AG20443 (cell line): Measurements from ENCODE around the gene STK40.

ENCODE experiments used
- DNase-seq: peaks from one replicate; pipeline ENCODE4 v3.0.0; 2012; ENCODE audit warnings: low spot score, mixed read lengths

The STK40 gene, protein sequence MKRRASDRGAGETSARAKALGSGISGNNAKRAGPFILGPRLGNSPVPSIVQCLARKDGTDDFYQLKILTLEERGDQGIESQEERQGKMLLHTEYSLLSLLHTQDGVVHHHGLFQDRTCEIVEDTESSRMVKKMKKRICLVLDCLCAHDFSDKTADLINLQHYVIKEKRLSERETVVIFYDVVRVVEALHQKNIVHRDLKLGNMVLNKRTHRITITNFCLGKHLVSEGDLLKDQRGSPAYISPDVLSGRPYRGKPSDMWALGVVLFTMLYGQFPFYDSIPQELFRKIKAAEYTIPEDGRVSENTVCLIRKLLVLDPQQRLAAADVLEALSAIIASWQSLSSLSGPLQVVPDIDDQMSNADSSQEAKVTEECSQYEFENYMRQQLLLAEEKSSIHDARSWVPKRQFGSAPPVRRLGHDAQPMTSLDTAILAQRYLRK

DNA sequence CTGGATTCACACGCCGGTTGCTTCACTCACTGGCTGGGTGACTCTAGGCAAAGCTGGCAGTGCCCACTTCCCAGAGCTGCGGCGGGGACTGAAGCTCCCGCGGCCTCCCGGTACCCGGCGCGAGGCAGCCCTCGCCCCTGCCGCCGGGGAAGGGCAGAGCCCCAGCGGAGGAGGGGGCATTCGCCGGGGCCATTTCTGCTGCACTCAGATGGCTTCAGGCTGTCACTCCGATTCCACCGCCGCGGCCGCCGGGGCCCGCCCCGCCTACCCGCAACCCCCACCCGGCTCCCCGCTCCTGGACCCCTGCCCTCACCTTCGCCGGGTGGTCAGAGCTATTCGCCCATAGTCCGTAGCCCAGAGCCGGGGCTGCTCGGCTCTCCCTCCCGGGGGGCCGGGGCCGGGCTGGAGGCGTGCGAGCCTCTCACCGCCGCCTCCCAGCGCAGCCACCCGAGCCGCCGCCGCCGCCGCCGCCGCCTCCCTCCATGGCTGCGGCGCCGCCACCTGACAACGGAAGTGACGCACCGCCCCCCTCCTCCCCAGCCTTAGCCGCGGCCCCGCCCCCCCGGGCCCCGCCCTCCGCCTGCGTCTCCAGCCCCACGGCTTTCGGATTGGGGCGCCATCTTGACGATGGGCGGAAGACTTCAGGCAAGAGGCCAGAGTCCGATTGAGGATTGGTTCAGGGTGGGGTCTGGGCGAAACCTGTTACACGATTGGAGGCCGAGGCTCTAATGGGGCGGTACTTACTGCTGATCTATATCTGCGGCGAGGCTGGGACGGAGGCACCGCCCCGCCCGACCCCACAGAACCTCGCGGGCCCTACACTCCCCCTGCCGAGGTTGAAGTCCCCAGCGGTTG lies at the start of gene STK40:
Gene STK40, minus strand, starts transcription at position 515 of the 855 bp plus-strand sequence. CDS start 24,592 bp downstream, outside the sequence.
- DNase-seq = peak; percentile 95

DNA sequence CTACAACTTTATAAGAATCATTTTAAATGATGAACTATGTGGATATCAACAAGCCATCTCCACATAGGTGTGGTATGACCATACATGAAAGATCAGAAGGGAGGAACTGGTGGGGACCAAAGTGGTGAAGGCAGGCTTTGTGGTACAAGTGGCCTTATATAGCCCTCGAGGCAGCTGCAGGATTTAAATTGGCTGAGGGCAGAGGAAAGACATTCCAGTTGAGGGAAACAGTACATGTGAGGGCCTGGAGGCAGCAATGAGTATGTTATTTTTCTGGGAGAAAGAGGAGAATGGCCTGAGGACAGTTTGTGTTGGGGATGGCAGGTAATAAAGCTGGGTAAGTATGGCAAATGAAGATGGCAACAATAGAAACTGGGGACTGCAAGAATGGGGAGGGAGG lies 47.4 kb upstream of the STK40 start:
- DNase-seq = no peak

GRCh38 chr1:36432616-36433015 lies 46.9 kb upstream of the STK40 start:
- DNase-seq = no peak

DNA sequence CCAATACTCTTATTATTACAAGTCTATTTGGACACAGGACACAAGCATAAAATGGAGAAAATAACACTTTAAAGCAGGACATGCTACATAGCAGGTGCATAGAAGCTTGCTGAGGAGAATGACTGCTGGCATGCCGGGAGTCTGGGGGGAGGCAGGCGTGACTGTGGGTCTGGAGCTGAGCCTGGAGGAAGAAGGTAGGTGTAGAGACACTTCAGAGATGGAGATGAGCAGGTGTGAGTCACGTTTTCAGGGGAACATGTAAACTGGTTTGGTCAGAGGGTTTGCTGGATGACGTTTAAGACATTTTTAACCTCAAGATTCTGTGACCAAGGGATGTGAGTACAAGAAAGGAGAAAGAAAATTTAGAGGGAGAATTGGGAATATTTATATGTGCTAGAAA lies 40.1 kb upstream of the STK40 start:
- no peak for DNase-seq

DNA sequence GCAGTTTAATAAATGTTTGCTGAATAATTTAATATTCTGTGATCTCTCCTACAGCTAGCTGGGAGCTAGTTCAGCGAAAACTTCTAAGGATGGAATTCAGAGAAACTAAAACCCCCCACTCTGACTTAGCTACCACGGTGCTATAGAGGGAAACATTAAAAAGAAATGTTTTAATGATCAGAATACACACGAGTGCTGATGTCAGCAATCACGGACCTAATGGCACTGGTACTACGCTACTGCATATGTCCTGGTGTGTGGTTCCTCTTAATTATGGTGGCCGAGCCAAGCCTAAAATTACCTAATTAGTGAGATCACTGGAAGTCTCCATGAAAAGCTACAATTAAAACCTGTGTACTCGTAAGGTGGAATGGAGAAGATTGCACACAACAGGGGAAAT lies 35.9 kb upstream of the STK40 start:
- no peak for DNase-seq

GRCh38 chr1:36420836-36421317 lies 35.2 kb upstream of the STK40 start:
- DNase-seq = peak; percentile 84

DNA sequence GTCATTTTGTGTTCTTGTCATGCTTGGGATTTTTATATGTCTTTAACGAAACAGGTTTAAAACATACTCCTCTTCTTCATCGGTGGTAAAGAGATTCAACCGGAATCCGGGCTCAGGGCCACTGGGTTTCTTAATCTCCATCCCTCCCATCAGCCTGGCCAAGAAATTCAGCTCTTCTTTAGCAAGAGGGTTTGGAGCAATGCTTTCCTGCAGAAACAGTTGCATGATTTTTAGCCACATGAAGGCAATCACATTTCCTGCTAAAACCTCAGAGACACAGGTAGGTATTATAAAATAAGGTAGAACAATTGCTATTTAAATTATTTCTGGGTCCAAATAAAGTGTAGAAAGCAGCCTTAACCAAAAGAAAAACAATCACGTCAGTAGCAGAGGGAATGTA lies 34.7 kb upstream of the STK40 start:
- peak; percentile 63 for DNase-seq

DNA sequence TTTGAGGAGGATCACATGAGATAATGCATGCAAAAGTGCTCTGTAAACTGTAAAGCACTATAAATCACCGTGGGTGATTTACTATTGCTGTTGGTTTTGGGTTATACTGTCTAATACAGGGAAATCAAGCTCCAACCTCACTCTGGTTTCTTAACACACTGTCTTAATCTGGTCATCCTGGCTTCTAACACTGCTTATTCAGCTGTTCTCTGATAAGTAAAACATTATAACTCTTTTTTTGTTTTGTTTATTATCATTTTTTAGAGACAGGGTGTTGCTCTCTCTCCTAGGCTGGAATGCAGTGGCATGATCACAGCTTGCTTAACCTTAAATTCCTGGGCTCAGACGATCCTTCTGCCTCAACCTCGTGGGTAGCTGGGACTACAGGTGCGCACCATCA lies 33.8 kb upstream of the STK40 start:
- no peak for DNase-seq

- no peak for DNase-seq
Observed at GRCh38 chr1:36419140-36419539, 33.4 kb upstream of the STK40 start.

DNA sequence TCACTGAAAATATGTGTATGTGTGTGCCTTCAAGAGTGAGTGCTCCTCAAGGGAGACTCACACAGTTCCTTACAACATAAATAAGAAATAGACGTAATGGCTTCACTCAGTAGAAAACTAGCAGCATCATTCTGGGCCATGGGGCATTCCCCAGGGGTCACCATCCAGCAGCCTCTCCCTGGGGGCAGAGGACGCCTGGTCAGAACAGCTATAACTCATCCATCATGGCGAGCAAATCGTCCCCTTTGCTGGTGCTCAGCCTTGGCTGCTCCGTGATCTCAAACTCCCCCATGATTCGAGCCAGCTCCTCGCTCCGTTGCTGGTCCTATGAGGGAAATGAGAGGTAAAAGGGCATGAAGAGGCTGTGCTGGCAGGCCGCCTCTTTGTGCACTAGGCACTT lies 32.2 kb upstream of the STK40 start:
- DNase-seq = no peak

- DNase-seq = no peak
Observed at GRCh38 chr1:36415661-36416326, 30.1 kb upstream of the STK40 start.

- no peak for DNase-seq
Observed at GRCh38 chr1:36414384-36414783, 28.7 kb upstream of the STK40 start.

GRCh38 chr1:36411674-36412648 lies 26.2 kb upstream of the STK40 start:
- DNase-seq = no peak

DNA sequence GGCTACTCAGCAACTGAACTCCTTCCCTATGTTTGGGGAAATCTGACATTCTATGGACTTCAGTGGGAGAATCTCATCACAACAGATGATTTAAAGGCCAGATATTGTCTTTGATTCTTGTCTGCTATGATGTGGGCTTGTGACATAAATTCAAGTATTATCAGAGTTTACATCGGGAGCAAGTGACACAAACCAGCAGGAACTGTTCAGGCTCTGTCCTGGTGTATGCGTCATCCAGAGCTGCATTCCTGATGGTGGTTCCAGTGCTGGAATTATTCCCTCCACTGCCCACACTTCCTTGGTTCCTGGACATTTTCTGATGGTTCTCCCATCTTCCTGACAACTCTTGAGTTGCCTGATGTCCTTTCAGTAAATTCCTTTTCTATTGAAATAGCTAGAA lies 22.8 kb upstream of the STK40 start:
- no peak for DNase-seq

DNA sequence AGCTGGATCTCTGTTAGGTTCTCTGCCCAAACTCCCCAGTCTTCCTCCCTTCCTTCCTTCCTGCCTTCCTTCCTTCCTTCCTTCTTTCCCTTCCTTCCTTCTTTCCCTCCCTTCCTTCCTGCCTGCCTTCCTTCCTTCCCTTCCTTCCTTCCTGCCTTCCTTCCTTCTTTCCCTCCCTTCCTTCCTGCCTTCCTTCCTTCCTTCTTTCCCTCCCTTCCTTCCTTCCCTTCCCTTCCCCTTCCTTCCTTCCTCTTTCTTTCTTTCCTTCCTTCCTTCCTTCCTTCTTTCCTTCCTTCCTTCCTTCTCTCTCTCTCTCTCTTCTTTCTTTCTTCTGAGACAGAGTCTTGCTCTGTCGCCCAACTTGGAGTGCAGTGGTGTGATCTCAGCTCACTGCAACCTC lies 20.7 kb upstream of the STK40 start:
- DNase-seq = no peak

GRCh38 chr1:36402504-36402890 lies 16.8 kb upstream of the STK40 start:
- no peak for DNase-seq

GRCh38 chr1:36401602-36402503 lies 16.1 kb upstream of the STK40 start:
- DNase-seq = no peak

DNA sequence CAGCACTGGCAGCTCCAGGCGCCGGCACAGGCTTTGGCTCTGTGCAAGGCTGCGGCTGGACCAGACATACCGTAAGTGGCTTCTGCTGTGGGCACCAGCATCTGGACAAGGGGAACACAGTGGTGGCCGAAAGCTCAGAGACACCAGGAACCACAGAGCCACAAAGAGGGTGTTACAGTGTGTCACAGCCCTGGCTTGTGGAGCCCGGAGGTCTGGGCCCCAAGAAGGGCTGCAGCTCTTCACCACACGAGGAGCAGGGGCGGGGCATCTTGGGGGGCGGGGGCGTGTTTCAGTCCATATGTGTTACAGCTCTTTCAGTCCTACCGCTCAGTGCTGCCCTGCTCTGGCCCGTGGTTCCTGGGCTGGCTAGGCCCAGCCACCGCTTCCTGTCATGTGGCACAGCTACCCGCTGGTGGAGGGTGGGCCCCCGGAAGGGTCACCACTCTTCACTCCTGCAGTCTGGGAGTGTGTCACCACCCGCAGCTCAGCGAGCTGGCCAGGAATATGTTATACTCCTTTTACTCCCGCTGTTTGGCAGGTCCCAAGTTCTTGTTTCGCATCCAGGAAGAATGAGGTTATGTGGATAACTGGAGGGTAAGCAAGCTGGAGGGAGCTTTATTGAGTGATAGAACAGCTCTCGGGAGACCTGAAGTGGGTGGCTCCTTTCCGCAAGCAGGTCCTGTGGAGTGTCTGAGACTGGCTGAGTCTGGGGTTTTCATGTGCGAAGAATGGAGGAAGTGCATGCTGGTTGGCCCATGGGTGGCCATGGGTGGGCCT lies 15.3 kb upstream of the STK40 start:
- DNase-seq = peak; percentile 95

- no peak for DNase-seq
Observed at GRCh38 chr1:36400514-36400824, 14.7 kb upstream of the STK40 start.
